H4 (cell line): Measurements from ENCODE around the gene SAE1. TPM values are rescaled to one million over a fixed set of nuclear protein-coding genes. Genes with fewer than 3 reads are reported as not detected.

Experiments used
- DNase-seq: peaks from one replicate; pipeline ENCODE4 v3.0.0-alpha.2; 2015; ENCODE audit warnings: low spot score
- total RNA-seq: library from RNA; depleted of rRNA; stranded (reverse); fragments of >200 nt; shearing (Covaris generic); gene quantifications from 2 replicates; pipeline ENCODE4 v1.2.3, GENCODE V29; 2014

The SAE1 gene
- total RNA-seq, 1 experiment from 2014 or later: 362 TPM

DNA sequence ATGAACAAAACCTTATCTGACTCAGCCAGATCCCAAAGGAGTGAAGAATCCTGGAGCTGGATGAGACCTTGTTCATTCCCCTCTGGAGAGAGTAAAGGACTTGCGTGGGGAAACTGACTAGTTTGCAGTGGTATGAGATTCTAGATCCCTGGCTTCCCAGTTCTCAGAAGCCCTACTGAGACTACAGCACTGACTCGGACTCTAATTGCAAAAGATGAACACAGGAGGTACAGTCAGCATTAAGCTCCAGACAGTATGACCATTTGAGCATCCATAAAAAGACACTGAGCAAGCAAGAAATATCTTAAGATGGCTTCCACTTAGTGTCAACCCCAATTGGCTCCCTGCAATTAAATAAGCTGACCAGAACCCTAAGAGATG lies 23.8 kb upstream of the SAE1 start:
- DNase-seq: no peak

DNA sequence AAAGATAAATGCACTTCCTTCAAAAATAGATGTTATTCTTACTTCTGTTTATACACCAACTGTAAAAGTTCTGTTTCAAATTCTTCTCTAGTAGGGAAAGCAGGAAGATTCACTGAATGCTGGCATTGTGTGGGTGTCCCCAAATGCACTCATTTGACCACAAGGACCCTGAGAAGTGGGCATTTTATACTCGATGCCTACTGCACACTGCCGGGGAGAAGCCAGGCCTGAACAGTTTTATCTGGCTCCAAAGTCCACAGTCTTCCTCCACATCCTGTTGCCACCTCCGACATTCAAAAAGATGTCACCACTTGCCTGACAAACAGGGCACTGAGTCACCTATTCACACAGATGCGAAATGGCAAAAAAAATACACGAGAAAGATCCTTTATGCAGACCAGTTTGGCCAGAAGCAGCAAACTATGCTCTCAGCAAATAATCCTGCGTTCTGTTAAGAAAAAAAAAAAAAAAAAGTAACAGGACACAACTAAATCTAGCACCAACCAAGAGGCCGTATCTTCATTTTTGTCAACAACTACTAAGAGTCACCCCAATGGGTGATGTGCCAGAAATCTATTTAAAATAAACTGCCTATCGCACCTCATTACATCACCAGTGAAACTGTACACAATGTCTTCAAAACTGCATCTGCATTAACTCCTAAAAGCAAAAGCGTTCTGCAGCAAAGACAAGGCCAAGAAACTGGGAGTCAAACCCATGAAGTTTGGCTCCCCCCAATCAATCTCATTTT lies 23.3 kb upstream of the SAE1 start:
- DNase-seq: no peak

DNA sequence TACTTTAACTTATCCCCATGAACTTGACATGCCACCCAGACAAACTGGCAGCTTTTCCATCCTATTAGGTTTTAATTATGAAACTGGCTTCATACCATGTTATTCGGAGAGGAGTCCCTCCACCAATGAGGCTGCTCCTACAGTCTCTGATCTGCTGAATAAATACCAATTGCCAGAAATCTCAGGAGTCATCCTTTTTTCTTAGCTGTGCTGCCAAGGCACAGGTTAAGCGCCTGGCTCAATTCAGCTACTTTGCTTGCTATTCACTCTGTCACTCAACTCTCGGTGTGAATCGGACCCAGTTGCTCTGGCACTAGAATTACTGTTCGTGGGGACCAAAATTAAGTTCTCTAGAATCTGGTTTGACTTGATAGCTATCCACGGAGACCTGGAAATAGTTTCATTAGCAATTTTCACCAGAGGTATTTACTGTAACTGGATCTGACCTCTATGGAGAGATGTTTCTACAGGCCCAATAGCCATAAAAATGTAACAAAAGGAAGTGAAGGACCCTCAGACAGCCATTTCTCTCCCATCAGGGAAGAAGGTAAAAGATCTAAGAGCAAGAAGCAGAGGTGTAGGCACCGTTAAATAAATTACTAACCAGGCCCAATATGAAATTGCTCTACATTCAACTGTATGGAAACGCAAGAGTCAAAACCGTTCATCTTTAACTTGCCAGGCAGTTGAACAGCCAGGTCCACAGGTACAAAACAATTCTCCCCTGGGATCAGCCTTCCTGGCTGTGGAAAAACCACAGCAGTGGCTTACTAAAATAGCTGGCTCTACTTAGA lies 22.5 kb upstream of the SAE1 start:
- no peak for DNase-seq

DNA sequence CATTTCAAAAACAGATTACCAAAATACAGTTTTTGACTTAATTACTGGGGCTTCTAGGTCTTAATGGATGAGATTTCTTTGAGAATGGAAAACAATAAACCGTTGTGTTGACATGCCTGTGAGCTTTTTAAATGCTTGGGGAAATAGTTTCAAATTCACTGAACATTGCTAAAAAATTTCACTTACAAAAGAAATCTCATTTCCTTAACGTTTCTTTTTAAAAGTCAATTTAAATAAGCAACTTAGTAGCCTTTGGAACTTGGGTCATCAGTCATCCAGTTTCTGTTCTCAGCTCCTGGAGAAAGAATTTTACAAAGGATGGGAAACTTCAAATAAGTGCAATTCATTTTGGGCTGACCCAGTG lies 21.5 kb upstream of the SAE1 start:
- DNase-seq: no peak

DNA sequence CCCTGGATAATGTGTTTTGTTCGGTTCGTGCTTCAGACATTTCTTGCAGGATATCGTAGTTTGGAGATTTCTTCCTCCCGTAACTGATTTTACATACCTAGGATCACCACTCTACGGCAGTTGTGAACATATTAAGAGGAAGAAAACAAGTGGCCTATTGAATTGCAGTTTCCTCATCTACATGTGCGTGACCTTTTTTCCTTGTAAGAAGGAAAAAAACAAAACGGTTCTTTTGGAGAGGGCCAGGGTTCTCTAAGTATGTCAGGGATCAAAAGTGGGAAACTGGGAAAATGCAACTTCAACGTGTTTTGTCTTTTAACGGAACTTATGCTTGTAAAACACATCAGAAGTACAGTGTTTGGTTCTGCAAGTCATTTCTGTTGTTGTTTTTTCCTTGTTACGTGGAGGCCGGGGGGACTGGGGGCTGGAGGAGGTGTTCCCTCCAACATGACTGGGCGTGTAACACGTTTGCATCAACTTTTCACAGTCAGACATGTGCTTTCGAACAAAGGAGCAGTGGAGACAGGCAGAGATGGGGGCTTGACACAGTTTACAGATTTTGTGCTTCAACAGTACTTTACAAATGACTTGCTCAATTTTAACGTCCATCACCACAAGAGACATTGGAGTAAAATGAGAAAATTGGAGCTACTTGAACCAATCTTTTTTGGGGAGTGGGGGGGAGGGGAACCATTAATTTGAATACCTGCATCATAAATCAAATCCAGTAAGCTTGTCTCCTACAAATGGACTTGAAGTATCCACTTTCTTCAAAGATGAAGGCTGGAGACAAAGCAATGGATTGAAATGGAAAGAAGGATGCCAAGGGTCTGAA lies 20.9 kb upstream of the SAE1 start:
- peak; percentile 82 for DNase-seq

DNA sequence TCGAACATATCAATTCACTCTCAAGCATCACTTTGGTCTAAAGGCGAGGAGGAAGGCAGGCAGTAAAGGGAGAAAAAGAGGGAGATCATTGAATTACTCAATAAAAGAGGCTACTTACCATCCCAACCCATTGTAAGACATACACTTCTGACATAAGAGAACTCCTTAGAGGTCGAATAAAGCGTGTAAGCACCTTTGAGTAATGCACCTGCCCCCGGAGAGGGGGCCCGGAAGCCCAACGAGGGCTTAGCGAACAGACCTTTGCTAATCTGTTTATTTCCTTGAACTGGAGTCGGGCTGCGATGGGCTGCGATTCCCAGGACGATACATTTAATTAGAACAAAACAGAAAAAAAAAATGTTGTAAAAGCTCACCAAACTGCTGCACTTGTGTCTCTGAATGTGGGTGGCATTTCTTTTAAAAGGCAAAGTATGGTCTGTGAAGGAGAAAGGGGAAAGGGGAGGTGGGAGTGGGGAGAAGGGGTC lies 20.1 kb upstream of the SAE1 start:
- DNase-seq: no peak

DNA sequence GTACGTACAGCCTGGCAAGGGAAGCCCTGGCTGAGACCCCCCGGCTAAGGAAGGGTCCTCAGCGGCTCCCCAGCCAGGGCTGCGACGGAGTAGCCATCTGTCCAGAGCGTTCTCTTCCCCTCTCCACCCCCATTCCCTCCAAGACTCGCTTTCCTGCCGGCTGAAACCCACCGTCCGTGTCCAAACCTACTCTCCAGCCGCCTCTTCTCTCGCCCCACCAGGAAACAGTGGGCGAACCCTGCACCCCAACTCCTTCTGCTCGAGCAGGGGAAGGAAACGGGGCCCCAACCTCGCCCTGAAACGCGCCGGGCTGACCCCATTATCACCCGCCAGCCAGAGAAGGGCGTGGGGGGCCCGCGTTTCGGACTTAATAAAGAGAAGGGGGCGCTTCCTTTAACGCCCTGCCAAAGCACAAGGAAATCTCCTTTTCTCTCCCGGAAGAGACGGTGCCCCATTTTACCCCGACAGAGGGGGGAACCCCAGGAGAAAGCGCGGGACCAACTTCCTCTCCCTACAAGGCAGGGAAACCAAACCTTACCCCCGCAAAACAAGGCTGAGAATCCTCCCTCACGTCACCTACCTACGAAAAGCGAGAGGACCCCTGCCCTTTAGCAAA lies 19.5 kb upstream of the SAE1 start:
- DNase-seq: no peak

DNA sequence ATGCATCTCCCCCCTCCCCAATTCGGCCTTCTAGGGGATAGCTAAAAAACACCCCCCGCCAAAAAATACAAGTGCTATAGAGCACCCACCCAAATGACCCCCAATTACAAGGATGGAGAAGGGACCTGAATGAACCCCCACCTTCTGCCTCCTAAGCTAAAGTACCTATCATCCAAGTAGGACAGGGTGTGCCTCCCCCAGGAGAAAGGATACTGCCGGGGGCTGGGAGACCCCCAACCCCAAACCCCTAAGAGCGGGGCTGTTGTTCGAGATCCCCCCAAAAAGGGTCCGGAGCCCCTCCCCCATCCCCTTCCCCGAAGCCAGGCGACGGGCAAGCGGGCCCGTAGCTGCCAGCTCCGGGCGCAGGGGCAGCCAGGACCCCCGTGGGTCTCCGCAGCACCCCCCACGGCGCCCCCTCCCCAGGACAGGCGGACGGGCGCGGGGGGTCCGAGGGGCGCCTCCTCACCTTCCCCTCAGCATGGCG lies 18.9 kb upstream of the SAE1 start:
- DNase-seq: no peak

DNA sequence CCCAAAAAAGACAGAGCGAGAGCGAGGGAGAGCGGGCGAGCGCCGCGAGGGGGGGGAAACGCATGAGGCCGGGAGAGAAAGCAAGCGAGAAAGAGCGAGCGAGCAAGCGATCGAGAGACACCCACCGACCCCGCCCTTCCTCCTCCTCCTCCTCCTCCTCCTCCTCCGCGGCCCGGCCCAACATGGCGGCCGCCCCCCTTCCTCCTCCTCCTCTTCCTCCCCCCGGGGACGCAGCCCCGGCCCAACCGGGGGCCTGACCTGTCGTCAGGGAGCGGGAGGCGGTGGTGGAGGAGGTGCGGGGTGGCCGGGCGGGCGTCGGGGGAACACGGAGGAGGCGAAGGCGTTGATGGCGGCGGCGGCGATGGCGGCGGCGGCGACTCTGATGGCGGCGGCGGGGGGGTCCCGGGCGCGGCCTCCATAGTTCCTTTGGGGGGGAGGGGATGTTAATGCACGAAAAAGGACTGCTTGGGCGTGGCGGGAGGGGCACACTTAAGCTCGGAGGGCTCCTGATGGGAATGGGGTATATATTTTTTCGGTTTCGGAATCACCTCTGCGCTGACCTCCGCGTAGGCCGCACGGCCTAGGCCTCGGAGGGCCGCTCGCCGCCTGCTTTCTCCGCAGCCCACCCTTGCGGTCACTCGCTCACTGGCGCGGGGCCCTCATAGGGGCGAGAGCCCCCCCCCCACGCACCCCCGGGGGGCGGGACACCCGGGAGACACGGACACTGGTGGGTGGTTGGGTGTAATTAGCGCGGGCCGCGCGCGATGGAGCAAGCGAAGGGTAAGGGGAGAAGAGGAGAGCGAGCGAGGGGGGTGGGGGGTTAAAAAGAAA lies 18.3 kb upstream of the SAE1 start:
- peak; percentile 91 for DNase-seq

DNA sequence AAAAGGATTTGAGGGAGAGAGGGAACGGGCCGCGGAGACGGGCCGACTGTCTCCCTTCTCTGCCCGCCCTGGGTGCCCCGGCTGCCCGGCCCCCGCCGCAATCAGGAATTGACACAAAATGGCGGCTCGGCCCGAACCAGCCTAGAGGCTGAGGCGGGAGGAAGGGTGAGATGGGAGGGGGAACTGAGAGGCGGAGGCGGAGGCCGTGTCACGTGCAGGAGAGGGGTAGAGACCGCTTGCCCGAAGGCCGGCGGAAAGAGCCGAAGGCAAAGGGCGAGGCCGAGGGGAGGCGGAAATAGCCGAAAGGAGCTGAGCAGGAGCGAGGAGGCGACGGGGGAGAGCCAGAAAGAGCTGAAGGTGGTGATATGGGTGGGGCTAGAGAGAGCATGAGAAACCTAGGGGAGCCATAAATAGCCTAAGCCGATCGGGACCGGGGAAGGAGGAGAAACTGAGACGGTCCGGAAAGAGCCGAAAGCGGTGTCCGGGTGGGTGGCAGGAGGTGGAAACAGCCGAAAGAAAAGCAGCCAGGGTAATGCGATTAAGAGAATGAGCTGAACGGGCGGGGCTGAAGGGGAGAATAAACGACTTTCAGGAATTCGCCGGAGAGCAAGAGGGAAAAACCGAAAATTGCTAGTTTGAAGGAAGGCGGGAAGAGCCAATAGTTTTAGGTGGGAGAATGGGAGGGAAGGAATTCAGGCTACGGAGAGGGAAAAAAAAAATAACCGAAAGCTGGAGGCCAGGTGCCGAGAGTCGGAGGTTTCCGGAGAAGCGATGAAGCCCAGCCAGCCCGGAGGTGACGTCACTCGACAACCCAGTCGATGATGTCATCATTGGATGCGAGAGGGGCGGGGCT lies 17.4 kb upstream of the SAE1 start, which contains the start of gene ZC3H4:
Gene ZC3H4, minus strand, starts transcription at position 780 of the 853 bp plus-strand sequence. CDS start 1,192 bp downstream, outside the sequence.
- DNase-seq: peak; percentile 100

DNA sequence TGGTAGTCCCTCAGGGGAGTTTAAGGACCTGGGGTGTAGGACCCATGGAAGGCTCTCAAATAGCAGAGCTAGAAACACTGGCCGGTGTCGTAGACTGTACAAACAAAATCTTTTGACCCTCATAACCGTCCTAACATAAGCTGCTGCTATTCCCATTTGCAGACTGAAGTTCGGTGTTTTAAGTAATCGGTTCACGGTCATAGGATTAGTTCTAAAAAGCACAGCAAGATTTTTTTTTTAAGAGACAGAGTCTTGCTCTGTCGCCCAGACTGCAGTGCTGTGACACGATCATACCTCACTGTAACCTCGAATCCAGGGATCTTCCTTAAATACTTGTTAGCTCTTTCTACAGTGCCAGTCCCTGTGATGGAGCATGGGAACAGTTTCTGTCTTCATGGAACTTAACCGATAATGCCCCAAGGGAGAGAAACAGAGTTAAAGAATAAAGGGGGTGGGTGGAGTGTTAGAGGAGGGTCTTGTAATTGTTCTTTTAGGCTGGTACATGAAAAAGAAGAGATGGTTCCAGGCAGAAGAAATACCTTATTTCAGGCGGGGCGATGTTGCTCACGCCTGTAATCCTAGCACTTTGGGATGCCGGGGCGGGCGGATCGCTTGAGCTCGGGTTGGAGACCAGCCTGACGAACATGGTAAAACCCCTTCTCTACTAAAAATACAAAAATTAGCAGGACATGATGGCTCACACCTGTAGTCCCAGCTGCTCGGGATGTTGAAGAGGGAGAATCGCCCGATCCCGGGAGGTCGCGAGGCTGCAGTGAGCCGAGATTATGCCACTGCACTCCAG lies 16.6 kb upstream of the SAE1 start:
- DNase-seq: no peak

DNA sequence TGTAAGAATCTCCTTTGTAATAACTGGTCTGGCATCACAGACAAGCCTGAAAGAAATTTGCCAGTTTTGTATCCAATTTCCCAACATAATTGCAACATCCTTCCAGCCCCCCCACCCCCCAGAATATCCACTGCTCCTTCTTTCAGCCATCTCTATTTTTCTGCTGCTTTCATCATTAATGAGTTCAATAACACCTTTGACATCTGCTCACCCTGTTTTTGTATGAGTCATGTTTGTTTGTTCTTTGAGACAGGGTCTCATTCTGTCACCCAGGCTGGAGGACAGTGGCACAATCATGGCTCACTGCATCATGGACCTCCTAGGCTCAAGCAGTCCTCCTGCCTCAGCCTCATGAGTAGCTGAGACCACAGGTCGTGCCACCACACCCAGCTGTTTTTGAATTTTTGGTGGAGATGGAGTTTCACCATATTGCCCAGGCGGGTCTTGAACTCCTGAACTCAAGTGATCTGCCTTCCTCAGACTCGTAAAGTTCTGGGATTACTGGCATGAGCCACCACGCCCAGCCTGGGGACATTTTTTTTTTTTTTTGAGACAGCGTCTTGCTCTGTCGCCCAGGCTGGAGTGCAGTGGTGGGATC lies 10.1 kb upstream of the SAE1 start:
- DNase-seq: no peak

DNA sequence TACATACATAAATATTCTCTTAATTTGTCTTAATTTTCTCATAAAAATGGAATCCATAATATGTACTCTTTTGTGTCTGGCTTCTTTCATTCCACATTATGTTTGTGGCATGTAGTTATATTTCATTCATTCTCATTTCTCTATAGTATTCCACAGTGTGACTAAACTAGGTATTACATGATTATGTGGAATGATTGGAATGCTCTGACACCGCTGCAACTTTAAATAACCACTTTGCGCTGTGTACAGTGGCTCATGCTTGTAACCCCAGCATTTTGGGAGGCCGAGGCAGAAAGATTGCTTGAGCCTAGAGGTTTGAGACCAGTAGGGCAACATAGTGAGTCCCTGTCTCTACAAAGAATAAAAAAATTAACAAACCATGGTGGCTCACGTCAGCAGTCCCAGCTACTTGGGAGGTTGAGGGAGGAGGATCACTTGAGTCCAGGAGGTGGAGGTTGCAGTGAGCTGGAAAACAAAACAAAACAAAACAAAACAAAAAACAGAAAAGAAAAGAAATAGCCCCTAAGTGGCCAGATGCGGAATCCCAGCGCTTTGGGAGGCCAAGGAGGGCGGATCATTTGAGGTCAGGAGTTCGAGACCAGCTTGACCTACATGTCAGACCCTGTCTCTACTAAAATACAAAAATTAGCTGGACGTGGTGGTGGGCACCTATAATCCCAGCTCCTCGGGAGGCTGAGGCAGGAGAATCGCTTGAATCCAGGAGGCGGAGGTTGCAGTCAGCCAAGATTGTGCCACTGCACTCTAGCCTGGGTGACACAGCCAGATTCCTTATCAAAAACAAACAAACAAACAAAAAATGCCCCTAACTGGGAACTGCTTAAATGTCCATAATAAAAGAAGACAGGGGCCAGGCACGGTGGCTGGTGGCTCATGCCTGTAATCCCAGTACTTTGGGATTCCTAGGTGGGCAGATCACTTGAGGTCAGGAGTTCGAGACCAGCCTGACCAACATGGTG lies 8.0 kb upstream of the SAE1 start:
- peak; percentile 61 for DNase-seq

DNA sequence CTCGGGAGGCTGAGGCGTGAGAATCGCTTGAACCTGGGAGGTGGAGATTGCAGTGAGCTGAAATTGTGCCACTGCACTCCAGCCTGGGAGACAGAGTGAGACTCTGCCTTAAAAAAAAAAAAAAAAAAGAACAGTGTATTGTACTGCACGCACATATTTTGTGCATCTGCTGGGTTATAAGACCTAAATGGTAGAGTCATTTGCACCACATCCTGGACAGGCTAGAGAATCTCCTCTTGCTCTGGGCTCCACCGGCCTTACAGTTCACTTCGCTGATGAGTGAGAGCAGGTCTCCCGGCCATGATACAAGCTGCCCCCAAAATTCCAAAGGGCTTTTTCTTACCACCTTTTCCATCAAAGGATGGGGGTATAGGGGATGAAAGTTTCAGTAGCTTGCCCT lies 7.2 kb upstream of the SAE1 start:
- DNase-seq: no peak

DNA sequence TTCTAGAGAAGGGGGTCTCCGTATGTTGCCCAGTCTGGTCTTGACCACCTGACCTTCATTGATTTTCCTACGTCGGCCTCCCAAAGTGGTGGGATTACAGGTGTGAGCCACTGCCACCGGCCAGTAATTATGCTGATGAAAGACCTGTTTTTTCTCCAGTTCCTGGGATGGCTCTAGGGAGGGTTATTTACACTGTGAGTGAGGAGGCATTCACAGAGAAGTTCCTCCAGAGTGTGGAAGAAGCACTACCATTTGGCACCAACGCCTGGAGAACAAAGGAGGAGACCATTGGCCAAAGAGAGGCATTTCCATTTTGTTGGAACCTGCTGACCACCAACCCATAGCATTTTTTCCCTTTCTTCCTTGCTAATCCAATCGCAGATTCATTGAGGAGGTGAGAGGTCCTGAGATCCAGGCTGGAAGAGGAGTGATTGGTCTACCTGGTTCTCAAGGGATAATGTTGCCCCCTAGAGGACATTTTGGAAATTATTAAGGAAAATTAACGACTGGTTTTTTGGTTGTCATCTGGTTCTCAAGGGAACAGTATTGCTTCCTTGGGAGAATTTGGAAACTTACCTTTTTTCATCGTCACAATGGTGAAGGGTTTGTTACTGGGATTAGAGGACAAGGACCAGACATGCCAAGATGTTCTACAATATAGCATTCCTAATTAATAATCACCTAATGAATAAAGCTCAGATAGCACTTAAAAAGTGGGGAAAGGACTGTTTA lies 5.5 kb upstream of the SAE1 start:
- DNase-seq: peak; percentile 72

DNA sequence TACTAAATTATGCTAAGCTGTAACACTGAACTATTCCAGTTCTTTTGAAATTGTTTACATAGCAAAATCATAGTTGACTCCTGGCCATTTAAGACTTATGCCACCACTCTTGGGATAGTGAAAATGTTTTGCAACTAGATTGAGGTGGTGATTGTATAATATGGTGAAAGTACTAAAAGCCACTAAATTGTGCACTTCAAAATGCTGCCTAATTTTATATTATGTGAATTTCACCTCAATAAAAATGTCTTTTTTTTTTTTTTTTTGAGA lies 5.0 kb upstream of the SAE1 start:
- no peak for DNase-seq

DNA sequence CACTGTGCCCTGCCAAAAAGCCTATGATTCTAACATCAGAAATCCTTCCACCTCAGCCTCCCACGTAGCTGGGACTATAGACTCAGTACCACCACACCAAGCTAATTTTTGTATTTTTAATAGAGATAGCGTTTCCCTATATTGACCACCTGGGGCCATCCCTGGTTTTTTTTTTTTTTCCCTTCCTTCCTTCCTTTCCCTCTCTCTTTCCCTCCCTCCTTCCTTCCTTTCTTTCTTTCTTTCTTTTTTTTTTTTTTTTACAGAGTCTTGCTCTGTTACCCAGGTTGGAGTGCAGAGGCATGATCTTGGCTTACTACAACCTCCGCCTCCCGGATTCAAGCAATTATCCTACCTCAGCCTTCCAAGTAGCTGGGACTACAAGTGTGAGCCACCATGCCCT lies 1.1 kb upstream of the SAE1 start:
- no peak for DNase-seq
